Neural progenitor cell (in vitro differentiated cells): ENCODE measurements around the gene NUDT22. TPM values are rescaled to one million over a fixed set of nuclear protein-coding genes. Genes with fewer than 3 reads are reported as not detected.

Experiments used
- DNase-seq: peaks from one replicate; pipeline ENCODE4 v3.0.0-alpha.2; 2016; ENCODE audit warnings: low spot score
- H2AFZ ChIP-seq: fragments of 200-600 bp; sonication (generic); replicated peaks from 2 replicates; pipeline ENCODE4 v1.6.1; 2016; ENCODE audit warnings: antibody characterized with exemption
- H3F3A ChIP-seq: fragments of 200-600 bp; sonication (generic); 2 replicates; pipeline ENCODE4 v1.6.1; 2016; ENCODE audit warnings: antibody characterized with exemption, low read depth
- H3K27ac ChIP-seq: fragments of 200-600 bp; sonication (generic); 2 replicates; pipeline ENCODE4 v1.5.1; 2016; ENCODE audit warnings: mild to moderate bottlenecking
- H3K27me3 ChIP-seq: fragments of 200-600 bp; sonication (generic); 2 replicates; pipeline ENCODE4 v1.6.1; 2016; ENCODE audit warnings: mild to moderate bottlenecking, moderate library complexity
- H3K36me3 ChIP-seq: fragments of 200-600 bp; sonication (generic); 2 replicates; pipeline ENCODE4 v1.5.1; 2016
- H3K4me1 ChIP-seq: fragments of 200-600 bp; sonication (generic); 2 replicates; pipeline ENCODE4 v1.6.1; 2016; ENCODE audit warnings: mixed run types
- H3K4me2 ChIP-seq: fragments of 200-600 bp; sonication (generic); 2 replicates; pipeline ENCODE4 v1.6.1; 2016
- H3K4me3 ChIP-seq: fragments of 200-600 bp; sonication (generic); 2 replicates; pipeline ENCODE4 v1.5.1; 2016
- H3K79me2 ChIP-seq: fragments of 200-600 bp; sonication (generic); 2 replicates; pipeline ENCODE4 v1.6.1; 2016; ENCODE audit warnings: low read depth
- H3K9ac ChIP-seq: fragments of 200-600 bp; sonication (generic); 2 replicates; pipeline ENCODE4 v1.6.1; 2016
- H3K9me3 ChIP-seq: fragments of 200-600 bp; sonication (generic); 2 replicates; pipeline ENCODE4 v1.5.1; 2016; ENCODE audit warnings: low read depth
- H4K20me1 ChIP-seq: fragments of 200-600 bp; sonication (generic); 2 replicates; pipeline ENCODE4 v1.6.1; 2016; ENCODE audit warnings: low read depth
- H3K27ac Mint-ChIP-seq: 3 replicates; pipeline ENCODE4 v1.8.0; 2021; ENCODE audit warnings: mixed read lengths
- H3K27me3 Mint-ChIP-seq: 2 replicates; pipeline ENCODE4 v1.8.0; 2022; ENCODE audit warnings: low read depth, mild to moderate bottlenecking, inconsistent platforms, moderate library complexity, mixed read lengths; ENCODE audit not compliant: insufficient read depth
- H3K36me3 Mint-ChIP-seq: 3 replicates; pipeline ENCODE4 v1.8.0; 2021; ENCODE audit warnings: mixed read lengths
- H3K4me1 Mint-ChIP-seq: 3 replicates; pipeline ENCODE4 v1.8.0; 2021; ENCODE audit warnings: mixed read lengths
- H3K4me3 Mint-ChIP-seq: 3 replicates; pipeline ENCODE4 v1.8.0; 2021; ENCODE audit warnings: mild to moderate bottlenecking, moderate library complexity, mixed read lengths
- H3K9me3 Mint-ChIP-seq: 3 replicates; pipeline ENCODE4 v1.8.0; 2020; ENCODE audit warnings: mixed read lengths
- EZH2 ChIP-seq: fragments of 200-600 bp; sonication (generic); IDR thresholded peaks from 2 replicates; pipeline ENCODE4 v1.6.1; 2017; ENCODE audit warnings: antibody characterized with exemption, mild to moderate bottlenecking, moderate library complexity
- EZH2phosphoT487 ChIP-seq: fragments of 200-600 bp; sonication (generic); IDR thresholded peaks from 2 replicates; pipeline ENCODE4 v1.6.1; 2017; ENCODE audit warnings: antibody characterized with exemption
- total RNA-seq: library from RNA; depleted of rRNA; stranded (reverse); fragments of >200 nt; gene quantifications from 2 replicates; pipeline ENCODE4 v1.2.3, GENCODE V29; 2015; ENCODE audit warnings: low replicate concordance
- TF ChIP-seq, protein P1 (sequence below): fragments of 200-600 bp; sonication (generic); IDR thresholded peaks from 2 replicates; pipeline ENCODE4 v1.5.1; 2017; ENCODE audit warnings: antibody characterized with exemption, mild to moderate bottlenecking

Gene NUDT22
- total RNA-seq, 1 donor from 2014 or later, result 23.5 TPM

DNA sequence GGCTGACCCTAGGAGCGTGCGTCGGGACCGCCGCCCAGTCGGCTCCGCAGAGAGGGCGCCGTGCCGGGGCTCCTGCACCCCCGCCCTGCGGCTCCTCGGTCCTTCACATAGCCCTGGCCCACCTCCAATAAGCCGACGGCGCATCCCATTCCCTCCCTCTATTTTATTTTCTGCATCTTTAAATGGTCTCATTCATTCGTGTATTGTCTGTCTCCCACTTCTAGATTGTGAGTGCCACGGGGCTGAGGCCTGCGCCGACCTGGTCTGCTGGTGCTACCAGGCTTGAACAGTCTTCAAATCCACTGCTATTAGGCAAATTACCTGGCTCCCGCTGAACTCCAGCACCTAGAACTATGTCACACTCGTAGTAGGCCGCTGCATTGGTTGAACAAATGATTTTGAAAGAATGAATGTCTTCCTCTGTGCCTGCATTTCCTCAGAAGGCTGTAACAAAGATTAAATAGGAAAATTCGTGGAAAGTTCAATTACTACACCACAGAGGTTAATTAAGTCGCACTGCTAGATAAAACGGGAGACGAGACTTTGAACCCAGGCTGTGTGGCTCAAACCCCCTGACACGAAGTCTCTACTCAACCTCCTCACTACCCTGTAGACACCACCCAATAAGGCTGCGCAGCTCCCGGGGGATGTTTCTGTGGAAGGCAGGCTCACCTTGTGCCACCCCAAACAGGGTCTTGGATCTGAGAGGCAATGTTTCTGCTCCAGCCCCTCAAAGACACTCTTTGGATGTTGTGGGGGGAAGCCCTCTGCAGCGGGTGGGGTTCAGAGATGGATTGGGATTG, 21.9 kb downstream of the NUDT22 start:
- peak overlapping the region; percentile 71 for H3K4me3 ChIP-seq
- H3K9ac ChIP-seq, result no peak overlapping the region
- Mint-ChIP-seq H3K4me3 (peak overlapping the region; percentile 85), H3K9me3 (no peaks in the 10 kb centered on the region), H3K36me3 (peaks cover 2% of the 10 kb centered on the region), H3K4me1 (peaks cover 45% of the 10 kb centered on the region), H3K27me3 (peaks cover 13% of the 10 kb centered on the region), H3K27ac (peak overlapping the region; percentile 80)
- H3K4me1 ChIP-seq, result peaks cover 41% of the 10 kb centered on the region
- peaks cover 22% of the 10 kb centered on the region for H4K20me1 ChIP-seq
- H3K4me2 ChIP-seq, result peak overlapping the region; percentile 88
- H3K79me2 ChIP-seq, result peaks cover 25% of the 10 kb centered on the region
- TF ChIP-seq, protein P1, sequence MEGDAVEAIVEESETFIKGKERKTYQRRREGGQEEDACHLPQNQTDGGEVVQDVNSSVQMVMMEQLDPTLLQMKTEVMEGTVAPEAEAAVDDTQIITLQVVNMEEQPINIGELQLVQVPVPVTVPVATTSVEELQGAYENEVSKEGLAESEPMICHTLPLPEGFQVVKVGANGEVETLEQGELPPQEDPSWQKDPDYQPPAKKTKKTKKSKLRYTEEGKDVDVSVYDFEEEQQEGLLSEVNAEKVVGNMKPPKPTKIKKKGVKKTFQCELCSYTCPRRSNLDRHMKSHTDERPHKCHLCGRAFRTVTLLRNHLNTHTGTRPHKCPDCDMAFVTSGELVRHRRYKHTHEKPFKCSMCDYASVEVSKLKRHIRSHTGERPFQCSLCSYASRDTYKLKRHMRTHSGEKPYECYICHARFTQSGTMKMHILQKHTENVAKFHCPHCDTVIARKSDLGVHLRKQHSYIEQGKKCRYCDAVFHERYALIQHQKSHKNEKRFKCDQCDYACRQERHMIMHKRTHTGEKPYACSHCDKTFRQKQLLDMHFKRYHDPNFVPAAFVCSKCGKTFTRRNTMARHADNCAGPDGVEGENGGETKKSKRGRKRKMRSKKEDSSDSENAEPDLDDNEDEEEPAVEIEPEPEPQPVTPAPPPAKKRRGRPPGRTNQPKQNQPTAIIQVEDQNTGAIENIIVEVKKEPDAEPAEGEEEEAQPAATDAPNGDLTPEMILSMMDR, result no peak
- TF ChIP-seq EZH2, result no peak
- TF ChIP-seq EZH2phosphoT487, result no peak
- no peak overlapping the region for H3K27ac ChIP-seq
- H3F3A ChIP-seq, result peaks cover 52% of the 10 kb centered on the region
- peaks cover 6% of the 10 kb centered on the region for H3K27me3 ChIP-seq
- no peaks in the 10 kb centered on the region for H3K9me3 ChIP-seq
- no peak for DNase-seq
- peak overlapping the region; percentile 52 for H2AFZ ChIP-seq
- no peaks in the 10 kb centered on the region for H3K36me3 ChIP-seq

DNA sequence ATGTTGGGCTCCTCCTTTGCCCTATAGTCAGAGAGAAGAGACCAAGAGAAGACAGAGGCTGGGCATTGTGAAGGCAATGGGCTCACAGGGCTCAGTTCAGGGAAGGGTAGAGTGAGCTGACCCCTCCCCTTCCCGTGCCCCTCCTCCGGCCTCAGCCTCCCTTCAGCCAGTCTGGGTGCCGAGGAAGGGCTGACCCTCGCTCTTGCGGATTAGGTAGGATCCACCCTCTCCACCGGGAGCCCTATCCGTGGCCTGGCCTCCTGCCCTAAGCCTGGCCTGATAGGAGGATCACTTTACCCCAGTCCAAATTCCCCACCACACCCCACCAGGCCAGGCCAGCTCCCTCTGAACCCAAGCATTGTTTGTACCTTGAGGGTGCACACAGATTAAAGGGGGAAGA, 22.5 kb downstream of the NUDT22 start:
- peak overlapping the region; percentile 88 for H3K4me2 ChIP-seq
- no peaks in the 10 kb centered on the region for H3K9me3 ChIP-seq
- H3K4me3 ChIP-seq, result no peak overlapping the region
- H3K36me3 ChIP-seq, result no peaks in the 10 kb centered on the region
- Mint-ChIP-seq H3K9me3 (no peaks in the 10 kb centered on the region), H3K4me1 (peaks cover 43% of the 10 kb centered on the region), H3K36me3 (no peaks in the 10 kb centered on the region), H3K27ac (no peak overlapping the region), H3K4me3 (peak overlapping the region; percentile 85), H3K27me3 (peaks cover 15% of the 10 kb centered on the region)
- peaks cover 6% of the 10 kb centered on the region for H3K27me3 ChIP-seq
- H3K9ac ChIP-seq, result no peak overlapping the region
- TF ChIP-seq EZH2 (no peak), EZH2phosphoT487 (no peak)
- TF ChIP-seq, protein P1, result no peak
- no peak overlapping the region for H3K27ac ChIP-seq
- H3K4me1 ChIP-seq, result peaks cover 41% of the 10 kb centered on the region
- H3K79me2 ChIP-seq, result peaks cover 25% of the 10 kb centered on the region
- peaks cover 53% of the 10 kb centered on the region for H3F3A ChIP-seq
- no peak overlapping the region for H2AFZ ChIP-seq
- peak; percentile 54 for DNase-seq
- peaks cover 25% of the 10 kb centered on the region for H4K20me1 ChIP-seq

DNA sequence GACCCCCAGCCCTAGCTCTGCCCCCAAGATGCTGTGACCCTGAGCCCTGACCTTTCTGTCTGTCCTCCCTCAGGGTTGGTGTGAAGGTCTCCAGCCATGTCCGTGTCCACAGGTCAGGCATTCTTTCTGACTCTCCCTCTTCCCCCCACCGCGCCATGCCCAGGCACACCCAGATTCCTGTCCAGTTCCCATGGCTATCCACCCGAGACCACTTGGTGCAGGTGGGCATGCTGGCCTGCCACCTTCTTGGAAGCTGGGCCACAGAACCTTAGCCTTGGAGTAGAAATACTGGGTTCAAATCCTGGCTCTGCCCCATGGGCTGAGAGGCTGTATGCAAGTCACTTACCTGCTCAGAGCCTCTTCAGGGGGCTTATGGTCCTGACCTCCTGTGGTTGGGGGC, 23.0 kb downstream of the NUDT22 start:
- no peak overlapping the region for H3K4me2 ChIP-seq

More for the DNA sequence above, 23.0 kb downstream of the NUDT22 start:
- H3K27me3 ChIP-seq, result peaks cover 6% of the 10 kb centered on the region
- H3K9me3 ChIP-seq, result no peaks in the 10 kb centered on the region
- H3K36me3 Mint-ChIP-seq, result peaks cover 3% of the 10 kb centered on the region
- H3K36me3 ChIP-seq, result no peaks in the 10 kb centered on the region
- H3K27me3 Mint-ChIP-seq, result peaks cover 15% of the 10 kb centered on the region
- H3K27ac Mint-ChIP-seq, result no peak overlapping the region
- no peaks in the 10 kb centered on the region for H3K9me3 Mint-ChIP-seq
- peaks cover 25% of the 10 kb centered on the region for H3K79me2 ChIP-seq
- H4K20me1 ChIP-seq, result peaks cover 29% of the 10 kb centered on the region
- H3F3A ChIP-seq, result peaks cover 49% of the 10 kb centered on the region
- H3K4me1 ChIP-seq, result peaks cover 41% of the 10 kb centered on the region
- no peak overlapping the region for H3K4me3 Mint-ChIP-seq
- no peak overlapping the region for H3K27ac ChIP-seq
- H3K4me1 Mint-ChIP-seq, result peaks cover 45% of the 10 kb centered on the region
- H3K4me3 ChIP-seq, result no peak overlapping the region
- H3K9ac ChIP-seq, result no peak overlapping the region
- H2AFZ ChIP-seq, result no peak overlapping the region
- TF ChIP-seq, protein P1, result no peak
- no peak for TF ChIP-seq EZH2
- TF ChIP-seq EZH2phosphoT487, result no peak
- no peak for DNase-seq
